Measurements from ENCODE around the gene ATP8B4.

GRCh38 chr15:49843725-49844124, 275.3 kb downstream of the ATP8B4 start:
- TF ChIP-seq CEBPB (IDR thresholded peaks at IDR 0.05; ENCODE audit: borderline replicate concordance in 1 of 2, low read depth in 2 of 2, low read length in 2 of 2), result no peak
- TF ChIP-seq YBX1 (IDR thresholded peaks at IDR 0.05), result no peak
- TF ChIP-seq CTCF (IDR thresholded peaks at IDR 0.05 in 2 of 3, conservative IDR thresholded peaks at IDR 0.05 in 1 of 3; ENCODE audit: control insufficient read depth in 2 of 3, extremely low read depth in 1 of 3, insufficient read depth in 1 of 3, low read depth in 3 of 3, low read length in 3 of 3), result no peak

Measured in GM12878 (cell line).